GM19324 (cell line): ENCODE data around the gene FIZ1.

Experiments used
- ATAC-seq: cut with Tn5 transposase; IDR thresholded peaks from one replicate; pipeline ENCODE4 v1.9.1; 2021; ENCODE audit warnings: mild to moderate bottlenecking, moderate library complexity; ENCODE audit not compliant: unreplicated experiment, low FRiP score

The FIZ1 gene

DNA sequence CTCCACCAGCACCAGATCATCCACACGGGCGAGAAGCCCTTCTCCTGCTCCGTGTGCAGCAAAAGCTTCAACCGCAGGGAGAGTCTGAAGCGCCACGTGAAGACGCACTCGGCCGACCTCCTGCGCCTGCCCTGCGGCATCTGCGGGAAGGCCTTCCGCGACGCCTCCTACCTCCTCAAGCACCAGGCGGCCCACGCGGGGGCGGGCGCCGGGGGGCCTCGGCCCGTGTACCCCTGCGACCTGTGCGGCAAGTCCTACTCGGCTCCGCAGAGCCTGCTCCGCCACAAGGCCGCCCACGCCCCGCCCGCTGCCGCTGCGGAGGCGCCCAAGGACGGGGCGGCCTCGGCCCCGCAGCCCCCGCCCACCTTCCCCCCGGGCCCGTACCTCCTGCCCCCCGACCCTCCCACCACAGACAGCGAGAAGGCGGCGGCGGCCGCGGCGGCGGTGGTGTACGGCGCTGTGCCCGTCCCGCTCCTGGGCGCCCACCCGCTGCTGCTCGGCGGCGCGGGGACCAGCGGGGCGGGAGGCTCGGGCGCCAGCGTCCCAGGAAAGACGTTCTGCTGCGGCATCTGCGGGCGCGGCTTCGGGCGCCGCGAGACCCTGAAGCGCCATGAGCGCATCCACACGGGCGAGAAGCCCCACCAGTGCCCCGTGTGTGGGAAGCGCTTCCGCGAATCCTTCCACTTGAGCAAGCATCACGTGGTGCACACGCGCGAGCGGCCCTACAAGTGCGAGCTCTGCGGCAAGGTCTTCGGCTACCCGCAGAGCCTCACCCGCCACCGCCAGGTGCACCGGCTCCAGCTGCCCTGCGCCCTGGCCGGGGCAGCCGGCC is 15.6 kb upstream of the FIZ1 start:
- no peak for ATAC-seq

DNA sequence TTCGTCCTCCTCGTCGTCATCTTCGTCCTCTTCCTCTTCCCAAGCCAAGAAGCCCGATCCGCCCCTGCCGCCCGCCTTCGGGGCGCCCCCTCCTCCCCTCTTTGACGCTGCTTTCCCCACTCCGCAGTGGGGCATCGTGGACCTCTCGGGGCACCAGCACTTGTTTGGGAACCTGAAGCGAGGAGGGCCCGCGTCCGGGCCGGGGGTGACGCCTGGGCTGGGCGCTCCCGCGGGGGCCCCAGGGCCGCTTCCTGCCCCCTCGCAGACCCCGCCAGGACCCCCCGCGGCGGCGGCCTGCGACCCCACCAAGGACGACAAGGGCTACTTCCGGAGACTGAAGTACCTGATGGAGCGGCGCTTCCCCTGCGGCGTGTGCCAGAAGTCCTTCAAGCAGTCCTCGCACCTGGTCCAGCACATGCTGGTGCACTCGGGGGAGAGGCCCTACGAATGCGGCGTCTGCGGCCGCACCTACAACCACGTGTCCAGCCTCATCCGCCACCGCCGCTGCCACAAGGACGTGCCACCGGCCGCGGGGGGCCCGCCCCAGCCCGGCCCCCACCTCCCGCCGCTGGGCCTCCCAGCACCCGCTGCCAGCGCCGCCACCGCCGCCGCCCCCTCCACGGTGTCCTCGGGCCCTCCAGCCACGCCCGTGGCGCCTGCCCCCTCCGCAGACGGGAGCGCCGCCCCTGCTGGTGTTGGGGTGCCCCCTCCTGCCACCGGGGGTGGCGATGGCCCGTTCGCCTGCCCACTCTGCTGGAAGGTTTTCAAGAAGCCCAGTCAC is 14.8 kb upstream of the FIZ1 start:
- no peak for ATAC-seq

DNA sequence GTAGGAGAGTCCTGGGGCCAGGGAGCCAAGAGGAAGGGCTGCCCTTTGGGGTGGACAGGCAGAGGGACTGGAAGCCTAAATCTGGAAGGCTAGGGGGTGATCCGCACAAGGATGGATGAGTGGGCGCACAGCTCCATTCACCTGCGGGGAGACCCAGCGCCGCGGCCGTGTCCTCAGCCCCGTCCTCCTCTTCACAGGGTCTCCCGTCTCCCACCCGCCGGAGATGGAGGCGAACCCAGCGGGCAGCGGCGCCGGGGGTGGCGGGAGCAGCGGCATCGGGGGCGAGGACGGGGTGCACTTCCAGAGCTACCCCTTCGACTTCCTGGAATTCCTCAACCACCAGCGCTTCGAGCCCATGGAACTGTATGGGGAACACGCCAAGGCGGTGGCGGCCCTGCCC is 14.1 kb upstream of the FIZ1 start:
- no peak for ATAC-seq

DNA sequence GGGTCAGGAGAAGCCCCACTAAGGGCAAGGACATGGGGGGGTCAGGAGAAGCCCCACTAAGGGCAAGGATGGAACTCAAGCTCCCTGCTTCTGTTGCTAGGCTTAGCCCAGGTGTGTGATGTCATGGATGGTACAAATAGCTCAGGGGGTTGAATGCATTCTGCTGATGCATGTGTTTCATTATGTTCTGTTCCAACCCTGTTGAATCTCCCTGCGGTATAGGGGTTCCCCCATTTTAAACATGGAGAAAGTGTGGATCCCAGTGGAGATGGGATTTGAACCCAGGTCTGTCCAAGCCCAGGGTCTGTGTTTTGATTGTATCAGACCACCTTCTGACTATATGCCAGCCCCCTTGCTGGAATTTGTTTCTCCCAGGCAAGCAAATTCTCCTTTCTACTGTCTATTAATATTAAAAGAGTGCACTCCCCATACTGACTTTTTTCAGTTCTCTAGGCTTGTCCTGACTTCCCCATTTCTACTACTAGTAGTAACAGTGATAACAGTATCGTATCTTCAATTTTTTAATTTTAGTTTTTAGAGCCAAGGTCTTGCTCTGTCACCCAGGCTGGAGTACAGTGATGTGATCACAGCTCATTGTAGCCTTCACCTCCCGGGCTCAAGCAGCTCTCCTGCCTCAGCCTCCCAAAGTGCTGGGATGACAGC is 12.8 kb upstream of the FIZ1 start:
- ATAC-seq = no peak

DNA sequence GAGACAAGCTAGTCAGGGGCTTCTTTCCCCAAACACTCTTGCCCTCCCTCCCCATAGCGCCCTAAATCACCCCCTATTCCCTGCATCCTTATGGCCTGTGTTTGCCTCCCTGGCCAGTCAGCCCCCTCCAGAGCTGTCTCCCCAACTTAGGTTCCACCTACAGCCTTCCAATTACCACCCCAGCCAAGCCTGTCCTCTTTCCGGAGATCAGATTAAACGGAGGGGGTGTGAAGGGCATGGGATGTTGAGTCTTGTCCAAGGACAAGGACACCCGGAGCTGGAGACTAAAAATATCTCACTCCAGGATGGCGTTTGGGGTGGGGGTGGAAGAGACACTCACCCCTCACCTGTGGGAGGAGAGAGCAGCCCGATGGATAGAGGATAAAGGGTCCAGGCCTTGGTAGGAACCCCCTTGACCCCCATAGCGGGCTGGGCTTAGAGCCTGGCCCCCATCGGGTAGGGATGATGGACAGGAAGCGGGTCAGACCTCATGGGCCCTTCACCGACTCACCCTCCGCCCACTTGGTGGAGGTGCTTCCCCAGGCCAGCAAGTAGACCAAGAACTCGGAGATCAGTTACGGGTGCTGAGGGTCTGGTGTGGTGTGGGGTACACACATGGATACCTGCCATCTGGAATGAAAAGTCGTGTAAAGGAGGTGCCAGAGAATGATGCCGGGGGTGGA is 12.1 kb upstream of the FIZ1 start:
- ATAC-seq = no peak

DNA sequence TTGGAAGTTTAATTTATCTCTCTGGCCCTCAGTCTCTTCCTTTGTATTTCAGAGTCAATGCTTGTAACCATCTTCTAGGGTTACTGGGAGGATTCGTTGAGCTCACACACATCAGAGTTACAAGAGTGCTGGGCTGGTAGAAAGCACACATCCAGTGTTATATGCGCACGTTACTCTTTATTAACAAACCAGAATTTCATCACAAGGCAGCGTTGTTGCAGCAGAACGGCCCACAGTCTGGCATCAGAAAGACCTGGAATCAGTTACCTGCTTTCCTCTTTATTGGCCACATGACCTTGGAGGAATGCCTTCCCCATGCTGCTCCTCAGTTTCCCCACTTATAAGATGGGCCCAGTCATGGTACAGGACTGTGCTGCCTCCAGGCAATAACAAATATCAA is 10.0 kb upstream of the FIZ1 start:
- no peak for ATAC-seq

DNA sequence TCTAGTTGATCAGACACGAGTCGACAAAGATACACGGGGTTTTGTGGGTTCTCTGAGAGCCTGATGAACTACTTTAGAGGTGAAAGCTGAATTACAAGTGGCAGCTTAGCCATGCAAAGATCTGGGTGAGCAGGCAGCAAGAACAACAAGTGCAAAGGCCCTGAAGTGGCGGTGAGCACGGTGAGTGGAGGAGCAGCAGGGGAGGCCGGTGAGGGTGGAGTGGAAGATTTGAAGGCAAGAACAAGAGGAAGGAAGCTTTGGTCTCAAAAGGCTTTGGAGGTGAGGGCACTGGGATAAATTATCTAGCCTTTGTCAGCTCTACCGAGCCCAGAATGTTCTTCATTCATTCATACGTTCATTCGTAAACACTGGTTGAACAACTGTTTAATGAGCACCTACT is 7.5 kb upstream of the FIZ1 start:
- no peak for ATAC-seq

DNA sequence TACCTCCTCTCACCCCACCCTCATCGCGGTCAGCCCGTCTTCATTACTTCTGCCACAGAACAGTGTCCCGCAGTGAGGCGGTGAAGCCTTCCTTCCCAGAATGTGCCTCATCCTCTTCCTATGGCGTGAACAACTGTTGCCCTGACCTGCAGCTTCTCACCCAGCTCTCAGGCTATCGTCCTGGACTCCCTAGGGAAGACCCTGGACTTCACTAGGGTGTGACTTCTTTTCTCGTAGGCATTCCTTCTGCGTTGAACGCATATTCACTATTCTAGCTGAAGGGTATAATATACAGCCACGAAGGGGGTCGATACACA is 7.1 kb upstream of the FIZ1 start:
- ATAC-seq = no peak

DNA sequence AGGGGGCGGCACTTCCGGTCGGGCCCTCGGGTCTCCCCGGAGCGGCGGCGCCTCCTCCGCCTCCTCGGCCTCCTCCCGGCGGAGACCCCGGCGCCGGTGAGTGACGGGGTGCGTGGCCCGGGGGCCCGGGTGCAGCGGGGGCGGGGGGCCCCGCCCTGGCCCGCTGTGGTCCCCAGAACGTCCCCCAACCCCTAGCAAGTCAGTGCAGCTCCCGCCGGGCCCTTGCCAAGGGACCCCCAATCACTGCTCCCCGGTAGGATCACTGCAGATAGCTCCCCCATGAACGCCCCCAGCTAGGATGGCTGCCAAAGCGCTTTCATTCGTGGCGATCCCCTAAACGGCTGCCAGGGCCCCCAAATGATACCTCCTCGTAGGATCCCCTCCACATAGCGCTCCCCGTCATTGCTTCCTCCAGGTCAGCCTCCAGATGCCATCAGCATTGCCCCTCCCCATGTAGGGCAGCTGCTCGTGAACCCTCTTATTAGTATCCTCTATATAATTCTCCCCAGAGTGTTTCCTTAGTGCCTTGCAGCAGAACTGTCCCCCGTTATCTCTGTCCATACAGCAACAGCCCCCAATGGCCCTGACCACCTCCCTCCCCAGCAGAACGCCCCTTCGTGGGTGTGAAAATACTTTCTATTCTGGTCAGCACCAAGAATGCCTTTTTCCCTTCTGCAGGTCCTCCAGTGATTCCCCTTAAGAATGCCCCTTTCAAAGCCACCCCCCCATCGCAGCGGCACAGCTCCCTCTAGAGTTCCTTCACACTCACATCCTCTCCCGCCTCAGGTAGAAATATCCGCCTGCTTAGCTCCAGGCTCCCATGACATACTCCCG is 6.5 kb upstream of the FIZ1 start, which contains the start of gene ZNF865:
Gene ZNF865 (plus strand): TSS at position 11 of the 834 bp plus-strand sequence. CDS start 7,972 bp downstream, outside the sequence.
- no peak for ATAC-seq

DNA sequence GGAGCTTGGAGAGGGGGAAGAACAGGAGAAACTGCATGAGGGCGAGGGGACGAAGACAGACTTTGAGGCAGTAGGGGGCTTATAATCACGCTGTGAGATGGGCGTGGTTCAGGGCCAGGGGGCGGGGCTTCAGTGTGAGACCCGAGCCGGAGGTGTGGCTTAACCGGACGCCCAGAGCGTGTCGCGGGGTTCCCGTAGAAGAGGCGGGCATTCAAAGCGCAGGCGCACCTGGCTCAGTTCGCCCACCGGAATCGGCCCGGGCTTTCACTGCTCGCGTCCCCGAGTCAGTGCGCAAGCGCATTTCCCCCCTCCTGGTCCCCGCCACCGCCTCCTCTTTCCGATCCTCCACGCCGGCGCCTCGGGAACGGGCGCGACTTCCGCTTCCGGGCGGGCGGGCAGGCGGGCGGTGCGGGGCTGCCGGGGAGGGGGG is 5.9 kb upstream of the FIZ1 start:
- ATAC-seq = peak; percentile 82

DNA sequence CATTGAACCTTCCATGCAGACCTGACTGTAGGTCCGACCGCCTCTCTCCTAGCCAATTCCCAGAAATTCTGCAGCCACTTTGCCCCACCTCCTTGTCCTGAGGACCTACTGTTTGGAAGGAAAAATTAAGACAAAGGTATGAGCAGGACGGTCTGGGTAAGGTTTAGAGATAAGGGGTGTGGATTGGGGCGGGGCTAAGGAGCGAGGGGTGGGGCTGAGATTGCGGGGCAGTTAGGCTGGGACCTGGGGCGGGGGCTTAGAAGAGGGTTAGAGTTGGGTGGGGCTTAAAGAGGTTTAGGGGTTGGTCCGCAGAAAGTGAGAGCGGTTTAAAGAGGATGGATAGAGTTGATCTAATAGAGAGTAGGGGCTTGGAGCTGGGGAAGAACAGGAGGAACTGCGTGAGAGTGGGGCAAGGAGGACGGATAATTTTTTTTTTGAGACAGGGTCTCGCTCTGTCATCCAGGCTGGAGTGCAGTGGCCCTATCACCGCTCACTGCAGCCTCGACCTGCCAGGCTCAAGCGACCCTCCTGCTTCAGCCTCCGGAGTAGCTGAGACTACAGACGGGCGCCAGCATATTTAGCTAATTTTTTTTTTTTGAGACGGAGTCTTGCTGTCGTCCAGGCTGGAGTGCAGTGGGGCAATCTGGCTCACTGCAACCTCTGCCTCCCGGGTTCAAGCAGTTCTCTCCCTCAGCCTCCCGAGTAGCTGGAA is 4.4 kb upstream of the FIZ1 start:
- no peak for ATAC-seq

DNA sequence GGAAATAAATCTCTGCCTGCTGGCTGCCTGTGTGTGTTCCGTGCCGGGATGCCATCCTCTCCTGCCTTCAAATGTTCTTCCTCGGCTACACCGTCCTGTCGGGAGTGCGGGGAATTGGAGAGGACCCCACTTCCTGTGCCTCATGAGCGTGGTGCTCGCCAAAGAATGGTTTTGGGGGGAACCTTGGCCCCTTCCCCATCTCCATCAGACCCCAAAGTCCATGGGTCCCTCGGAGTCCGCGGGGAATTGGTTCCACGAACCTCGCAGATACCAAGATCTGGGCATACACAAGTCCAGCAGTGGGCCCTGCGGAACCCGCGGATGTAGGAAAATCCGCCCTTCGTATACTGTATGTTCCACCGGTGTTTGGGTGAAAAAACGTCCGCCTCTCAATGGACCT is 3.8 kb upstream of the FIZ1 start:
- no peak for ATAC-seq

DNA sequence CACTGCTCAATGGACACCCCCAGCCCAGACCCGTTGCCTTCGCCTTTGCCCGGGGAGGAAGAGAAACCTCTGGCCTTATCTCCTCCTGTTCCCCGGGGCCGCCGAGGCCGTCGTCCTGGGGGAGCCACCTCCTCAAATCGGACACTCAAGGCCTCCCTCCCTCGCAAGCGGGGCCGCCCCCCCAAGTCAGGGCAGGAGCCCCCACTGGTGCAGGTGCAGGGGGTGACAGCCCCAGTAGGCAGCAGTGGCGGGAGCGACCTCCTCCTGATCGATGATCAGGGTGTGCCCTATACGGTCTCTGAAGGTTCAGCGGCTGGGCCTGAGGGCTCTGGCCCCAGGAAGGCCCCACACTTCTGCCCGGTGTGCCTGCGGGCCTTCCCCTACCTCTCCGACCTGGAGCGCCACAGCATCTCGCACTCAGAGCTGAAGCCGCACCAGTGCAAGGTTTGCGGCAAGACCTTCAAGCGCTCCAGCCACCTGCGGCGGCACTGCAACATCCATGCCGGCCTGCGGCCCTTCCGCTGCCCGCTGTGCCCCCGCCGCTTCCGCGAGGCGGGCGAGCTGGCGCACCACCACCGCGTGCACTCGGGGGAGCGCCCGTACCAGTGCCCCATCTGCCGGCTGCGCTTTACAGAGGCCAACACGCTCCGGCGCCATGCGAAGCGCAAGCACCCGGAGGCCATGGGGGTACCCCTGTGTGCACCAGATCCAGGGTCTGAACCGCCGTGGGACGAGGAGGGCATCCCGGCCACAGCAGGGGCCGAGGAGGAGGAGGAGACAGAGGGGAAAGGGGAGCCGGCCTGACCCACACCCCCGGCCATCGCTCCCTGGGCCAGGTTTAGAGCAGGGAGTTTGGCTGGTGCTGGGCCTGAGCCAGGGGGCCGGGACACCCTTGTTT is 3.0 kb upstream of the FIZ1 start:
- ATAC-seq = no peak

DNA sequence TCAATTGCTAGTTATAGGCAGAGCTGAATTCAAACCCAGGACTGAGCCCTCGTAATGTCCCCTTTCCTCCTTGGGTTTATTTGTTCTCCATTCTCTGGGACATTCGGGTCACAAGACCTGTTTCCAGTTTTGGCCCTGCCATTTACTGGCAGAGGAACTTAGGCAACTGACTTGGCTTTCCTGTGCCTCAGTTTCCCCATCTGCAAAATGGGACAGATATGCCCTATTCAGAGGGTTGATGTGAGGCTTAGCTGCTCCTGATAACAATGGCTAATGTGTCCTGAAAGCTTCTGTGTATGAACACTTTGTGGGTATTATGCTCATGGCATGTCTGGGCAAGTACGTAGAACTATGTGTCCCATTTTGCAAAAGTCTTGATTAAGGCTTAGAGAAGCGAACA is 1.8 kb upstream of the FIZ1 start:
- no peak for ATAC-seq

DNA sequence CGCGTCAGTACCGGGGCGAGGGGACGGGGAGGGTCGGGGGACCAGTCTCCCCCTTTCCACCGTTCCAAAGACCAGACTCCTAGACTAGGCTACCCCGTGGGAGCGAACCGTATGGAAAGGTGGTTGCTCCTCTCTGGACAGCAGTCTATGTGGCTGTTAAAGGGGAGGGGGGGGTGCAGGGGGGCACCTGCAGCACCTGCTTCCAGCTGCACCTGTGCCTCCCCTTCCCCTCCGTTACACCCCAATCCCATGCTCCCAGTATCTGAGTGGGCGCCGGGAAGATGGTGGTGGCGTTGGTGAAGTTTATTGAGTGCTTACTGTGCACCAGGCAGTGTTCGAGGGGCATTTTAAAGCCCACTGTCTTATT is 1.3 kb upstream of the FIZ1 start:
- no peak for ATAC-seq

DNA sequence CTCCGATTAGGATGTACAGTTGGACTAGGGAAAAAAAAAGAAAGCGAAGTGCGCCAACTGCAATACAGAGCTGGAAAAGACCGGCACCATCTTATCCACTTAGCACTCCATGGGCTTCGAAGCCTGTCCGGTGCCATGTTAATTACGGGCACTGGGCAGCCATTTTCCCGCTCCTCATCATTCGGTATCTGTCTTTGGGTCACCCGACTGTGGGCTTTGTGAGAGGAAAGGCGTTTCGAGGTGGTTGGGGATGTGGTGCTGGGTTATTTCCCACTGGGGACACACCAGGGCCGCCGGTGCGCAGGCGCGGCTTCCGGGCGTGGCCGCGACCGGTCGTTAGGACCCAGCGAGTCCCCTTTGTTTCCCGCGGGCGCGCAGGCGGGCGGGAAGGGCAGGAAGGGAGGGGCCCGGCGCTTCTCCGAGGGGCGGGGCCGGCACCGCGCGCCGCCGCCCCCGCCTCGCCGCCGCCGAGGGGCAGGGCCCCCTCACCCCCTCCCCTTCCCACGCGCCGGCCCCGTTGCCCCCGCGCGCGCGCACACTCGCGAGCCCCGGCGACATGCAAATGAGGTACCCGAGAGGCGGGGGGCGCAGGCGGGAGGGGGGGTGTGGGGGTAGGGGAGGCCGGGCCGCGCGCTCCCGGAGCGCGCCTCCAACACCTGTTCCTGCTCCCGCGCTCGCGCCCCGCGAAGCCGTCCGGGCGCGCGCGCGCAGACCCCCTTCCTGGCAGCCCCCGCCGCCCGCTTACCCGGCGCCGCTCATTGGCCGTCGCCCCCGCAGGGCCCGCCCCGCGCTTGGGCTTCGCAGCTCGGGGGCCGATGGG is 735 bp upstream of the FIZ1 start, which contains the start of gene ZNF524:
Gene ZNF524 (plus strand): TSS at position 447 of the 820 bp plus-strand sequence. CDS start 1,825 bp downstream, outside the sequence.
- peak; percentile 55 for ATAC-seq

DNA sequence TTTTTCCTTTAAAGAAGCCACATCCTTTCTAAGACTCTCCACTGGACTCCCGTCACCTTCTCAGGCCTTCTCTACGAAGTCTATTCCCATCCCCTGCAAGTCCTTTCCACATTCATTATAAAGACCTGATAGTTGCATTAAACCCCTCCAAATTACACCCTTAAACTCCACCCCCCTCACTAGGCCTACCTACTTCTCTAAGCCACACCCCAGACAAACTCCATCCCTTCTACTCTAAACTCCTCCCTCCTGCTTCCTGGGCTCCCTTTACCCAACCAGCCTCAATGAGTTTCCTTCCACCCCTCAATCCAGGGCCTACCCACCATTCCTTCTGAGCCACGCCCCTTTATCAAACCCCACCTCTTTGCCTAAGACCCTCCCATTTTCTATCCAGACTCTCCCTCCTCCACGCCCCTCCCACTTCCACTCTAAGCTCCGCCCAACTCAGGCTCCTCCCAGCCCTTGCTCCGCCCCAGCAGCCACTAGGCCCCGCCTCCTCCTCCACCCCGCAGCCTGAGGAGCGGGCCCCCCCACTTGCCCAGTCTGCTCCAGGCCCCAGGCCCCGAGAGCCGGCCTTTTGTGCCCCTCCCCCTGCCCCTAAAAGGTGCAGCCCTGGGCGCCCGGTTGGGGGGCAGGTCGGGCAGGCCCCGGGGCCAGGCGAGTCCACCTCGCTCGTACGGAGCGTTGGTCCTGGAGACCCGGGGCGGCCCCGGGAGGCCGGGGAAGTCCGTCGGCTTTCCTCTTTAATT is 424 bp downstream of the FIZ1 start:
- peak; percentile 36 for ATAC-seq
